H9 (cell line): ENCODE results near the gene RAC2. TPM values are rescaled to one million over a fixed set of nuclear protein-coding genes. Genes with fewer than 3 reads are reported as not detected.

Experiments used
- DNase-seq: peaks from one replicate; pipeline ENCODE4 v3.0.0-alpha.2; 2017
- H2AFZ ChIP-seq: one replicate; pipeline ENCODE4 v1.6.1; 2013; ENCODE audit warnings: mild to moderate bottlenecking, low read length, control low read depth, moderate library complexity
- H2AK5ac ChIP-seq: 2 replicates; pipeline ENCODE4 v1.6.1; 2013; ENCODE audit warnings: low read length, control low read depth, mixed read lengths; ENCODE audit not compliant: insufficient read length
- H2BK120ac ChIP-seq: one replicate; pipeline ENCODE4 v1.6.1; 2013; ENCODE audit warnings: low read depth, mild to moderate bottlenecking, low read length, control low read depth, inconsistent platforms; ENCODE audit not compliant: poor library complexity, severe bottlenecking
- H2BK12ac ChIP-seq: 2 replicates; pipeline ENCODE4 v1.6.1; 2013; ENCODE audit warnings: low read length, control low read depth, mixed read lengths, low read depth; ENCODE audit not compliant: insufficient read length
- H2BK15ac ChIP-seq: 2 replicates; pipeline ENCODE4 v1.6.1; 2013; ENCODE audit warnings: low read depth, low read length, control low read depth
- H2BK20ac ChIP-seq: one replicate; pipeline ENCODE4 v1.6.1; 2013; ENCODE audit warnings: low read depth, mild to moderate bottlenecking, low read length, control low read depth, inconsistent platforms; ENCODE audit not compliant: poor library complexity, severe bottlenecking
- H2BK5ac ChIP-seq: 2 replicates; pipeline ENCODE4 v1.6.1; 2013; ENCODE audit warnings: low read length, control low read depth, mixed read lengths; ENCODE audit not compliant: insufficient read length
- H3K14ac ChIP-seq: 2 replicates; pipeline ENCODE4 v1.6.1; 2013; ENCODE audit warnings: low read length, control low read depth; ENCODE audit not compliant: insufficient read depth
- H3K18ac ChIP-seq: 2 replicates; pipeline ENCODE4 v1.6.1; 2013; ENCODE audit warnings: low read depth, mild to moderate bottlenecking, mixed read lengths, low read length, control low read depth; ENCODE audit not compliant: insufficient read length
- H3K23ac ChIP-seq: 2 replicates; pipeline ENCODE4 v1.6.1; 2013; ENCODE audit warnings: low read length, control low read depth, mixed read lengths, low read depth; ENCODE audit not compliant: insufficient read length
- H3K23me2 ChIP-seq: 2 replicates; pipeline ENCODE4 v1.6.1; 2013; ENCODE audit warnings: low read depth, mild to moderate bottlenecking, mixed read lengths, low read length, control low read depth; ENCODE audit not compliant: insufficient read length, poor library complexity, severe bottlenecking
- H3K27ac ChIP-seq: 2 replicates; pipeline ENCODE4 v1.5.1; 2013; ENCODE audit warnings: low read length, control low read depth, mixed read lengths, low read depth; ENCODE audit not compliant: insufficient read length
- H3K27me3 ChIP-seq: 2 replicates; pipeline ENCODE4 v1.6.1; 2013; ENCODE audit warnings: low read length, control low read depth, inconsistent platforms; ENCODE audit not compliant: insufficient read depth
- H3K4ac ChIP-seq: 2 replicates; pipeline ENCODE4 v1.6.1; 2013; ENCODE audit warnings: low read depth, mild to moderate bottlenecking, control low read depth, inconsistent platforms, low read length, moderate library complexity
- H3K4me1 ChIP-seq: 2 replicates; pipeline ENCODE4 v1.6.1; 2013; ENCODE audit warnings: low read length, control low read depth, inconsistent platforms; ENCODE audit not compliant: insufficient read depth
- H3K4me2 ChIP-seq: 2 replicates; pipeline ENCODE4 v1.6.1; 2013; ENCODE audit warnings: low read length, control low read depth, mixed read lengths; ENCODE audit not compliant: insufficient read length, insufficient read depth
- H3K56ac ChIP-seq: 2 replicates; pipeline ENCODE4 v1.6.1; 2013; ENCODE audit warnings: low read depth, mild to moderate bottlenecking, mixed read lengths, low read length, control low read depth; ENCODE audit not compliant: insufficient read length
- H3K79me1 ChIP-seq: 2 replicates; pipeline ENCODE4 v1.6.1; 2013; ENCODE audit warnings: low read depth, mild to moderate bottlenecking, moderate library complexity, low read length, control low read depth, inconsistent platforms; ENCODE audit not compliant: insufficient read depth, poor library complexity, severe bottlenecking
- H3K79me2 ChIP-seq: 2 replicates; pipeline ENCODE4 v1.6.1; 2013; ENCODE audit warnings: low read length, control low read depth, inconsistent platforms; ENCODE audit not compliant: insufficient read depth
- H3K9ac ChIP-seq: 2 replicates; pipeline ENCODE4 v1.6.1; 2013; ENCODE audit warnings: low read length, control low read depth, mixed read lengths; ENCODE audit not compliant: insufficient read length; ENCODE audit errors: extremely low read depth
- H3K9me3 ChIP-seq: one replicate; pipeline ENCODE4 v1.6.1; 2013; ENCODE audit warnings: low read depth, low read length, inconsistent platforms; ENCODE audit not compliant: control insufficient read depth
- H3T11ph ChIP-seq: one replicate; pipeline ENCODE4 v1.6.1; 2013; ENCODE audit warnings: mild to moderate bottlenecking, low read length, control low read depth, inconsistent platforms
- H4K20me1 ChIP-seq: one replicate; pipeline ENCODE4 v1.6.1; 2013; ENCODE audit not compliant: control insufficient read depth, insufficient read length, insufficient read depth
- H4K5ac ChIP-seq: 2 replicates; pipeline ENCODE4 v1.6.1; 2013; ENCODE audit warnings: low read depth, mild to moderate bottlenecking, mixed read lengths, low read length, control low read depth; ENCODE audit not compliant: insufficient read length
- H4K8ac ChIP-seq: replicated peaks from 2 replicates; pipeline ENCODE4 v1.6.1; 2013; ENCODE audit warnings: low read length, control low read depth, mixed read lengths, low read depth; ENCODE audit not compliant: insufficient read length
- H4K91ac ChIP-seq: 2 replicates; pipeline ENCODE4 v1.6.1; 2013; ENCODE audit warnings: low read depth, mild to moderate bottlenecking, moderate library complexity, mixed read lengths, low read length, control low read depth; ENCODE audit not compliant: insufficient read length
- H3K27ac Mint-ChIP-seq, 3 experiments: 2 replicates in 2 of 3; 3 replicates in 1 of 3; pipeline ENCODE4 v1.8.0; 2020 to 2021; ENCODE audit warnings: mixed read lengths in 3 of 3, mild to moderate bottlenecking in 1 of 3, moderate library complexity in 1 of 3
- H3K27me3 Mint-ChIP-seq: 2 replicates; pipeline ENCODE4 v1.8.0; 2021; ENCODE audit warnings: low read depth, mild to moderate bottlenecking, moderate library complexity, mixed read lengths
- H3K36me3 Mint-ChIP-seq, 3 experiments: 2 replicates in 2 of 3; 3 replicates in 1 of 3; pipeline ENCODE4 v1.8.0; 2020 to 2021; ENCODE audit warnings: low read depth in 3 of 3, mixed read lengths in 3 of 3; ENCODE audit not compliant: insufficient read depth in 1 of 3
- H3K4me1 Mint-ChIP-seq, 2 experiments: 2 replicates each; pipeline ENCODE4 v1.8.0; 2020; ENCODE audit warnings: mixed read lengths in 2 of 2
- H3K4me3 Mint-ChIP-seq, 2 experiments: 2 replicates in 1 of 2; 3 replicates in 1 of 2; pipeline ENCODE4 v1.8.0; 2020 to 2021; ENCODE audit warnings: mild to moderate bottlenecking in 2 of 2, mixed read lengths in 2 of 2, moderate library complexity in 1 of 2
- H3K9me3 Mint-ChIP-seq, 2 experiments: 2 replicates in 1 of 2; 3 replicates in 1 of 2; pipeline ENCODE4 v1.8.0; 2020; ENCODE audit warnings: mild to moderate bottlenecking in 2 of 2, mixed read lengths in 2 of 2, moderate library complexity in 1 of 2
- CTCF ChIP-seq: fragments of 200-600 bp; sonication (generic); conservative IDR thresholded peaks from 3 replicates; pipeline ENCODE4 v1.8.0; 2021; ENCODE audit warnings: antibody characterized with exemption, mild to moderate bottlenecking
- WGBS: extraction: QIAGEN DNeasy Blood & Tissue Kit; methylation state at CpG from one replicate; pipeline ENCODE4 v1.1.7; 2013; ENCODE audit warnings: missing lambda C conversion rate, low lambda C conversion rate, mixed read lengths; ENCODE audit not compliant: insufficient read length; ENCODE audit errors: extremely low coverage; 5-methylcytosine and 5-hydroxymethylcytosine counted together
- total RNA-seq: library from RNA; stranded (reverse); gene quantifications from 2 replicates; pipeline ENCODE4 v1.2.1, GENCODE V29; 2021

The RAC2 gene
- total RNA-seq, 1 experiment from 2014 or later = 2.8 TPM

- no peak overlapping the region for H2BK15ac ChIP-seq
- H3K27ac ChIP-seq = no peak overlapping the region
- H3K4ac ChIP-seq = no peak overlapping the region
- Mint-ChIP-seq H3K27me3 (peaks cover 21% of the 10 kb centered on the region), H3K9me3 (no peaks in the 10 kb centered on the region), H3K4me1 (peaks cover 0 to 2% of the 10 kb centered on the region in 2 experiments; a peak in 1 of 4 replicates), H3K27ac (peak overlapping the region in 1 of 3 experiments; percentile 67; a peak in 1 of 7 replicates), H3K36me3 (no peaks in the 10 kb centered on the region), H3K4me3 (no peak overlapping the region)
- no peaks in the 10 kb centered on the region for H3K9me3 ChIP-seq
- H3K79me2 ChIP-seq = no peaks in the 10 kb centered on the region
- no peak overlapping the region for H2AFZ ChIP-seq
- no peak overlapping the region for H3K4me2 ChIP-seq
- H4K20me1 ChIP-seq = no peaks in the 10 kb centered on the region
- H2BK20ac ChIP-seq = no peak overlapping the region
- H4K91ac ChIP-seq = no peak overlapping the region
- H4K8ac ChIP-seq = no peak overlapping the region
- H4K5ac ChIP-seq = no peak overlapping the region
- H3T11ph ChIP-seq = no peak overlapping the region
- H2BK12ac ChIP-seq = no peak overlapping the region
- TF ChIP-seq CTCF = no peak
- no peak overlapping the region for H3K14ac ChIP-seq
- WGBS = no CpG with 5 or more reads among the region's 20 CpGs
- no peaks in the 10 kb centered on the region for H3K4me1 ChIP-seq
- no peaks in the 10 kb centered on the region for H3K79me1 ChIP-seq
- H3K18ac ChIP-seq = no peak overlapping the region
- H2AK5ac ChIP-seq = no peak overlapping the region
- DNase-seq = no peak
- no peak overlapping the region for H2BK120ac ChIP-seq
- no peak overlapping the region for H2BK5ac ChIP-seq
- no peaks in the 10 kb centered on the region for H3K27me3 ChIP-seq
- no peak overlapping the region for H3K9ac ChIP-seq
- no peak overlapping the region for H3K23ac ChIP-seq
- H3K56ac ChIP-seq = no peak overlapping the region
- H3K23me2 ChIP-seq = no peaks in the 10 kb centered on the region
These were observed 15.7 kb downstream of the RAC2 start for GRCh38 chr22:37228106-37229011.
